Cardiac fibroblast (primary cell): ENCODE data around the gene JARID2.

Experiments
- DNase-seq, 2 donors: peaks; one replicate each; pipeline versions ENCODE4 v3.0.0 to v3.0.0-alpha.2; 2010; ENCODE audit warnings: low read depth in 2 of 2
- H3K4me3 ChIP-seq, 2 donors: replicated peaks in 1 of 2; 1 replicate in 1 of 2; 2 replicates in 1 of 2; pipeline ENCODE4 v1.5.1; 2011; ENCODE audit warnings: low read depth in 2 of 2, low read length in 2 of 2, mild to moderate bottlenecking in 2 of 2, moderate library complexity in 1 of 2
- TF ChIP-seq, protein P1 (sequence below): IDR thresholded peaks from one replicate; pipeline ENCODE4 v1.5.1; 2011; ENCODE audit warnings: low read depth, mild to moderate bottlenecking, low read length, inconsistent platforms

The JARID2 gene

GRCh38 chr6:15434823-15435380, 189.0 kb downstream of the JARID2 start:
- TF ChIP-seq, protein P1, sequence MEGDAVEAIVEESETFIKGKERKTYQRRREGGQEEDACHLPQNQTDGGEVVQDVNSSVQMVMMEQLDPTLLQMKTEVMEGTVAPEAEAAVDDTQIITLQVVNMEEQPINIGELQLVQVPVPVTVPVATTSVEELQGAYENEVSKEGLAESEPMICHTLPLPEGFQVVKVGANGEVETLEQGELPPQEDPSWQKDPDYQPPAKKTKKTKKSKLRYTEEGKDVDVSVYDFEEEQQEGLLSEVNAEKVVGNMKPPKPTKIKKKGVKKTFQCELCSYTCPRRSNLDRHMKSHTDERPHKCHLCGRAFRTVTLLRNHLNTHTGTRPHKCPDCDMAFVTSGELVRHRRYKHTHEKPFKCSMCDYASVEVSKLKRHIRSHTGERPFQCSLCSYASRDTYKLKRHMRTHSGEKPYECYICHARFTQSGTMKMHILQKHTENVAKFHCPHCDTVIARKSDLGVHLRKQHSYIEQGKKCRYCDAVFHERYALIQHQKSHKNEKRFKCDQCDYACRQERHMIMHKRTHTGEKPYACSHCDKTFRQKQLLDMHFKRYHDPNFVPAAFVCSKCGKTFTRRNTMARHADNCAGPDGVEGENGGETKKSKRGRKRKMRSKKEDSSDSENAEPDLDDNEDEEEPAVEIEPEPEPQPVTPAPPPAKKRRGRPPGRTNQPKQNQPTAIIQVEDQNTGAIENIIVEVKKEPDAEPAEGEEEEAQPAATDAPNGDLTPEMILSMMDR = no peak
- no peak for DNase-seq
- H3K4me3 ChIP-seq = no peak overlapping the region

- no peak overlapping the region for H3K4me3 ChIP-seq
- TF ChIP-seq, protein P1 = no peak
- no peak for DNase-seq
Measured at GRCh38 chr6:15435468-15435867, 189.6 kb downstream of the JARID2 start.

GRCh38 chr6:15436451-15436850, 190.6 kb downstream of the JARID2 start:
- TF ChIP-seq, protein P1 = no peak
- DNase-seq = no peak
- no peak overlapping the region for H3K4me3 ChIP-seq

GRCh38 chr6:15437090-15437635, 191.3 kb downstream of the JARID2 start:
- DNase-seq = no peak

GRCh38 chr6:15439410-15440025, 193.6 kb downstream of the JARID2 start:
- H3K4me3 ChIP-seq = no peak overlapping the region
- TF ChIP-seq, protein P1 = no peak
- peak; percentile 45 to 46 for DNase-seq

More at GRCh38 chr6:15437090-15437635, 191.3 kb downstream of the JARID2 start:
- H3K4me3 ChIP-seq = no peak overlapping the region
- TF ChIP-seq, protein P1 = no peak

- TF ChIP-seq, protein P1 = no peak
- H3K4me3 ChIP-seq = no peak overlapping the region
- DNase-seq = no peak
Measured at GRCh38 chr6:15440040-15440439, 194.2 kb downstream of the JARID2 start.
